DMS 273 treated with DMSO at 0.1 percent for 48 hours (cell line): Measurements from ENCODE around the gene LRRTM2.

Experiments used
- DNase-seq: peaks from one replicate; lab custom pipeline; 2025; lab: John Stamatoyannopoulos, UW

Gene LRRTM2

GRCh38 chr5:138883211-138883610 lies 8.1 kb upstream of the LRRTM2 start:
- no peak for DNase-seq

GRCh38 chr5:138878437-138879235 lies 3.5 kb upstream of the LRRTM2 start:
- no peak for DNase-seq

DNA sequence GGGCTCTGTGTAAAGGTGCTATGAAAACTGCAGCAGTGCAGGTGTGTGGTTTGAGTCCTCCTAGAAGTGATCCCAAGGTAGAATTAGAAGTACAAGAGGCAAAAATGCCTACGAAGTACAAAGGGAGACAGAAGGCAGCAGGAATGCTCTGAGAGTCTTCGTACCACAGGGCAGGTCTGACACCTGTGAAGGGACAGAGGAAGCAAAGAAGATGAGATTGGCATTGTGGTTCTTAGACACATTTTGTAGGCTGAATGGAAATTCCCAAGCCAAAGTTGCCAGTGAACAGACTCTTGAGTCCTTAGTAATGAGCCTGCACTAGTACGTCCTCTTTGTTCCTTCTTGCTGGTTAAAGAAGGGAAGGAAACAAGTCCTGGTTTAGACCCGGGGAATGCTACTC lies 1.7 kb upstream of the LRRTM2 start:
- DNase-seq: no peak

DNA sequence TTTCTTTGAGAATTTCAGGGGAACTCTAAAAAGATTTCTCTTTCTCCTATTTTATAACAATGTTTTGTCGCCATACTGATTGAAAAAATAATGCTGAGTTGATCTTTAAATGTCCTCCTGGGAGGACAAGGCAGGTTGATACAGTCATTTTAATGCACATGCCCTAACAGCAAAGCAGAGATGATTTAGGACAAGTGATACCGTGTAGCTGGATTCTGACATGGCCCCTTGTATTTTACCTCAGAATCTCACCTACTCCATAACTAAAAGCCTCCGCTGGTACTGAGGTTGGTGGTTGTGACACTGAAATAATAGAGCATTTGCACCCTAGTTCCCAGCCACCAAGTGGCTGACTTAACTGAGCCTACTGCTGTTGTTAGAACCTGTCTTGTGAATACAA lies 811 bp upstream of the LRRTM2 start:
- DNase-seq: no peak

GRCh38 chr5:138875552-138875875 lies 379 bp upstream of the LRRTM2 start:
- no peak for DNase-seq

DNA sequence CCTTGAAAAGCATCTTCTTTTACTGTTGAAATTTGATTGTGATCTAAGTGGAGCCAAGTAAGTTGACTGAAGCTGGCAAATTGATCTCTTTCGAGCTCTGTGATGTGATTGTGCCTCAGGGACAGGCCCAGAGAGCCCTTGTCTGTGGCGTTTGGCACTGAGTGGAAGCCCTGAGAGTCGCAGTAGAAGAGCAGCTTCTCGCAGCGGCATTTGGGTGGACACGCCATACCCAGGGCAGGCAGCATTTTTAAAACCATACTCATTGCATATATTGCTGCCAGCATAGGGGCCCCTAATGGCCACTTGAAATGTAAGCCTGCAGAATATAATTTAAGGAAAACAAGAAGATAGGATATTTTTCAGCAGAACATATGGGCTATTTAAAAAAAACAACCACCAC lies 894 bp downstream of the LRRTM2 start:
- DNase-seq: no peak

- DNase-seq: no peak
Observed at GRCh38 chr5:138873466-138874221, 1.5 kb downstream of the LRRTM2 start.

DNA sequence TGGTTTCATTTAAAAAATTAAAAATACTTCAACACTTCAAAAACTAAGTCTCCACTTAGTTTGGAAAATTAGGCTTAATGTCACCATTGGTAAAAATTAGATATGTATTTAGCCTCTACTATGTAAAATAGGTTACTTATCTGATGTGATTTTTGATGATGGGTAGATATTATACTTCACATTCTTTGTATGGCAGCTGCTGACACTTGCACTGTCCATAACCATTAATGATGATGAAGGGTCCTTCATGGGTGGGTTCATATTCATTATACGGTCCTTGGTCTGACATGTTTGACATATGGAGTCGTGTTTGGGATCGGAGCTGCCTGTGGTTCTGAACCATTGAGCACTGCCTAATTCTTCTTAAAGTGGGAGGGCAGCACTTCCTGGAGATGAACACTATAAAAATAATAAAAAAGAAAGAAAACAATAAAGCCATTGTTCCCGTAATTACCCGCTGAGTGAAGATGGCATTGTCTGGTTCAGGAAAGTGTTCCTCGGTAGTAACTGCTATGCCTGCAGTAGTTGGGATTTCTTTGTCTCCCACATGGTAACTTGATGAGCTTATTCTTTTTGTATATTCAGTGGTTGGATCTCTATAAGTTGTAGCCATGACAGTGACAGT lies 2.2 kb downstream of the LRRTM2 start:
- DNase-seq: no peak

DNA sequence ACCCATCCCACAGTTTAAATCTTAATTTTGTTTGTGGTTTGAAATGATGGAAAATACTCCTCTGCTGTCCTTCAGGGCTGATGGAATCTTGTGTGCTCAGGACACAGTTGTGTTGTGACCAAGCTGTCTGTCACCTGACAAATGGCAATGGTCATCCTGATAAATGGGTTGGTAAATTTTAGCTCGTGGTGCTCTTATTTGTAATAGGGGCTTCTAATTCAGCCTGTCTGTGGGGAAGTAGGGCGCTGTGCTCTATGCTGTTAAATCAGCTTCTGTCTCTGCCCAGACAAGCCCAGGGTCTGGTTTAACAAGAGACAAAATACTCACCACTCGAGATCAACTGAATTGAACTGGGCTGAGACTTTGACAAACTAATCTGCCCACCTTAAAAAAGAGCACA lies 4.5 kb downstream of the LRRTM2 start:
- no peak for DNase-seq

DNA sequence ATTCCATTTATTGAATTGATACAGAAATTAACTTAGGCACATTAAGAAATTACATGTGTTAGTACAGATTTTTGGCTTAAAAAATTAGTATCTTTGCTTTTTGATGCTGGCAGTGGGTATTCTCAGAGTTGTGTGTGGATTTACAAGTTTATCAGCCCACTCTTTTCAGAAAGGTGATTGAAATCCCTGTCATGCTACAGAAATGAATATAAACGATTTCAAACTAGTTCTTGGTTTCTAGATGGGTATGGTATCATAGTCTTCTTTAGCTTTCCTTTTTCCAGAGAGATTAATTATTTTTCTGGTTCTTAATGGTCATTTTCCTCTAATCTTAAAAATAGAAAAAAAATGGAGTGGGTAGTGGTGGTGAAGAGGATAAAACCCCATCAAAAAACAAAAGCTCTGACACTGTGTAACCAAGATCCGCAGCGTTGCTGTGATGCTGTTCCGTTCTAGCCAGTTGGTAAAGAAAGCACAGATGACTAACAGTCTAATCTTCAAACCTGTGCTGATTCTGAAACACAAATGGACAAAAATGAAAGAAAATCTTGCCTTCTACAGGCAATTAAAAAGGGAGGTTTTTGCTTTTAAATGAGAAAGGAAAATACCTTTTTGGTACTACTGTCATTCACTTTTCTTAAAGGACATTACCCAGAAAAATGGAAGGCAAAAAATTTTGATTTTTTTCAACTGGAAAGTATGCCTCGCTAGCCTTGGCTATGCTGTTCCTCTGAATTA lies 5.2 kb downstream of the LRRTM2 start:
- no peak for DNase-seq

GRCh38 chr5:138869038-138869437 lies 6.1 kb downstream of the LRRTM2 start:
- no peak for DNase-seq

- no peak for DNase-seq
Observed at GRCh38 chr5:138867011-138867410, 8.1 kb downstream of the LRRTM2 start.

DNA sequence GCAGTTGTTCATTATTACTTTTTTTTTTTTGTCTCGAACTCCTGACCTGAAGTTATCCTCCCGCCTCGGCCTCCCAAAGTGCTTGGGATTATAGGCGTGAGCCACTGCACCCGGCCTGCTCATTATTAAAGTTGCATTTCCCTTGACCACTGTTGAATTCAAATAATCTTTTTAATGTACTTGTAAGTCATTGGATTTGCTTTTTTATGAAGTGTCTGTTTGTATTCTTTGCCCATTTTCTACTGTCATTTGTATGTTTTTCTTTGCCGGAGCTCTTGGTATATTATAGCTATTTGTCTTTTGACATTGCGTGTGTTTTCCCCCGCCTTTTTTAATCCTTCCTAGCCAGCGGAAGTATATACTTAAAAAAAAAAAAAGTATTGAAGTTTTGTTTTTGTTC lies 22.0 kb downstream of the LRRTM2 start:
- DNase-seq: no peak

DNA sequence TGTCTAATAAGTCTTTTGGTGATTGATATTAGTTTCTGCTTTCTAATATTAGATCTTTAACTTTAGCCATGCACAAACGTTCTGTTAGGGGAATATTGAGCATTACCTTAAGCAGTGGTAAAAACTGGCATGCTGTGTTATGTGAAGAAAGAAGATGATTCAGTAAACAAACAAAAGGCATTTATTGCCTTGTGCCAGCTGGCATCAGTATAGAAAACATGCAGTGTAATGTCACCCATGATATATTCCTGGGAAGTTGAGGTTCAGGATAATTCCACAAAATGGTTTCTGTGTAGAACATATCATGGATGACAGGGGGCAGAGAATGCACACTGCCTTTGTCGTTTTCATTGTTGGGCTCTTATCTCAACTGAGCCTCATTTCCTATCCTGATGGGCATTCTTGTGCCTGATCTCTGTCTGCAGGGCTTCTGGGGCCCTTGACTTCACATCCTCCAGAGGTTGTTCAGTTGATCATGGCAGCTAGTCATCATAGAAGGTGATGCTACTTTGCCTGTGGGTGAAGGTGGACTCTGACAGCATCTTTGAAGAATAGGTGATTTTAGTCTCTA lies 24.2 kb downstream of the LRRTM2 start:
- DNase-seq: no peak

DNA sequence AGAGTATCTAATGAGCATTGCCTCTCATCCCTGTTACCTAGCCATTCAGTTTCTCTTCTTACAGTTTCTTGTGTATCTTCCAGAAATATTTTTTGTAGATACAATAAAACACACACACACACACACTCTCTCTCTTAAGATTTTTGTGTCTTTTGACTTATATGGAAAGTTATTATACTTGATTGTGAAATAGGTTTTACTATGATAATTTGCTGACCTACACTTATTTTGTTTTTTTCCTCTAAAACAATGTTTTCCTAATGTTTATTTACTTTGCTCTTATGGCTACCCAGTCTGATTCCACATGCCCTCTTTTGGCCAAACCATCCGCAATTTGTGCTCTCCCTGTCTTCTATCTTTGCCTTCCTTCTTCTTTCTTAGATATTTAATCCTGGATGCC lies 25.3 kb downstream of the LRRTM2 start:
- DNase-seq: no peak

GRCh38 chr5:138849439-138849838 lies 25.7 kb downstream of the LRRTM2 start:
- no peak for DNase-seq

DNA sequence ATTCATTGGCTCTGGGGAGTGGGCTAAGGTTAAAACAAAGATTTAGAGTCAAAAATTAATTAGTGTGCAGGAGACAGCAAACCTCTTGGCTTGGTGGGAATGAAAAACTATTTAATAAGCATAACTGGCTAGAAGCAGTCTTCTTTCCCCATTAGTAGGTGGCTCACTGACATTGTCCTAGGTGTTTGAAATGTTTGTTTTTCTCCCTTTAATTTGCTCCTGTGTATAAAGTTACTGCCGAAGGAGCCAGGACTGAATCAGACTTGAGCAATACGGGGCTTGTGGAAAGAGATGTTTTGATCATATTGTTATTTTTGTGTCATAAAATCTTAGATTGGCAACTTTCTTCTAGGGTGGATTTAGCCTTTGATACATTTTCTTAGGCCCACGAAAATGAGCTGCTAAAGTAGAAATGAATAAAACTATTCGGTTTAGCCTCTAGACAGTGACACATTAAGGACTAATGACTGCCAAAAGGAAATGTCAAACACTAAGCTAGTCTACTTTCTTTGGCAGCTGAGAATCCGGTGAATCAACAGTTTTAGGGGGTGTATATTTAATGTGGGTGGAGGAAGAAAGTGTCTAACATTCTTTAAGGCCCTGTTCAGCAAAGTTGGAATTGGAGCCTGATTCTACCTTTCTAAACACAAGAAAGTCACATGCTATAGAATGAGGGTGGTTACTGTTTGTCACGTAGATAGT lies 30.2 kb downstream of the LRRTM2 start:
- no peak for DNase-seq

DNA sequence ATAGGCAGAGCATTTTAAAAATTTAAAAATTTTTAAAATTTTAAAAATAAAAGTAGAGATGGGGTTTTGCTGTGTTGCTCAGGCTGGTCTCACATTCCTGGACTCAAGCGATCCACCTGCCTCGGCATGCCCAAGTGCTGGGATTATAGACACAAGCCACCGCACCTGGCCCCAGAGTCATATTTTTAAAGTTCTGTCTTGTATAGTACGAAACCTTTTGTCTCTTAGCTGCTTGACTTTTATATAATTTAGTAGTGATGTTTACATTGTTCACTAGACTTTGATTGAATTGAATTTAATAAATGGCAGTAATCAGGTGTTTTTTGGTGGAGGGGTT lies 31.0 kb downstream of the LRRTM2 start:
- no peak for DNase-seq

- no peak for DNase-seq
Observed at GRCh38 chr5:138843316-138844124, 31.6 kb downstream of the LRRTM2 start.

DNA sequence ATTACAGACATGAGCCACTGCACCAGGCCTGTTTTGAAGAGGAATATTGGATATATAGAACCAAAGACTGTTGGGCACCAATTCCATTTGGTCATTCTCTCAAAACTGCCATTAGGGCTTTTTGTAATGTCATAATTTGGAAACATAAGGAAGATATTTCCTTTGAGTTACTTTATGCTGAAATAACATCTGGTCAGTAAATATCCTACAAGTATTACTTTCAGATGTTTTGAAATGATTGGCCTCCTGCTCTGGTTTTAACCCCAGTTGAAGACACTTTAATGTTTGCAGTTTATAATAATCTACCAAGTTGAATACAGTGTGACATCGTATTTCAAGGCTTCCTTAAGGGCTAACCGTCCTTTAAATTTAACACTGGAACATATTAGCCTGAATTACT lies 33.6 kb downstream of the LRRTM2 start:
- DNase-seq: no peak

DNA sequence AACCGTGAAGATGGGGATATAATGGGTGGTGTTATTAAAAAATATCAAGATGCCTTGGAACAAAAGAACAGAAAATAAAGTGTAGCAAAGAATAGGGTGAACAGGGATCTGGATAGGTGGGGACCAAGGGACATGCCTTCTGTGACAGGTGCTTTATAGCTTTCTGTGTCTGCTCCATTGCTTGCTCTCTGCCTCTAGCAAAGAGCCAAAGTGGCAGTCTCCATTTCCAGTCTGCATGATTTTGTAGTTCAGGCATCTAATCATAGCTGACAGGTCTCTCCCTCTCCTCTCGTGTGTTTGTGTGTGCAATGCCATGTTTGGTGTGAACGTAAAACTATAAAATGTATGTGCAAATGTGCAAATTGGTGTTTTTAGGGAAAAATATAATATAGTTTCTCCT lies 35.0 kb downstream of the LRRTM2 start:
- no peak for DNase-seq
